SU-DHL-6 (cell line): ENCODE measurements around the gene SDR39U1.

Experiments used
- EZH2phosphoT487 ChIP-seq: fragments of 200-600 bp; sonication (generic), shearing (Covaris generic); conservative IDR thresholded peaks from 2 replicates; pipeline ENCODE4 v1.6.1; 2018; ENCODE audit warnings: mild to moderate bottlenecking, antibody characterized with exemption, low read length, moderate library complexity, mixed read lengths
- TF ChIP-seq, protein P1 (sequence below): fragments of 200-600 bp; sonication (generic); IDR thresholded peaks from one replicate; pipeline ENCODE4 v1.5.1; 2017; ENCODE audit warnings: antibody characterized with exemption, mild to moderate bottlenecking, low read length, moderate library complexity; ENCODE audit not compliant: insufficient read depth, poor library complexity, severe bottlenecking

DNA sequence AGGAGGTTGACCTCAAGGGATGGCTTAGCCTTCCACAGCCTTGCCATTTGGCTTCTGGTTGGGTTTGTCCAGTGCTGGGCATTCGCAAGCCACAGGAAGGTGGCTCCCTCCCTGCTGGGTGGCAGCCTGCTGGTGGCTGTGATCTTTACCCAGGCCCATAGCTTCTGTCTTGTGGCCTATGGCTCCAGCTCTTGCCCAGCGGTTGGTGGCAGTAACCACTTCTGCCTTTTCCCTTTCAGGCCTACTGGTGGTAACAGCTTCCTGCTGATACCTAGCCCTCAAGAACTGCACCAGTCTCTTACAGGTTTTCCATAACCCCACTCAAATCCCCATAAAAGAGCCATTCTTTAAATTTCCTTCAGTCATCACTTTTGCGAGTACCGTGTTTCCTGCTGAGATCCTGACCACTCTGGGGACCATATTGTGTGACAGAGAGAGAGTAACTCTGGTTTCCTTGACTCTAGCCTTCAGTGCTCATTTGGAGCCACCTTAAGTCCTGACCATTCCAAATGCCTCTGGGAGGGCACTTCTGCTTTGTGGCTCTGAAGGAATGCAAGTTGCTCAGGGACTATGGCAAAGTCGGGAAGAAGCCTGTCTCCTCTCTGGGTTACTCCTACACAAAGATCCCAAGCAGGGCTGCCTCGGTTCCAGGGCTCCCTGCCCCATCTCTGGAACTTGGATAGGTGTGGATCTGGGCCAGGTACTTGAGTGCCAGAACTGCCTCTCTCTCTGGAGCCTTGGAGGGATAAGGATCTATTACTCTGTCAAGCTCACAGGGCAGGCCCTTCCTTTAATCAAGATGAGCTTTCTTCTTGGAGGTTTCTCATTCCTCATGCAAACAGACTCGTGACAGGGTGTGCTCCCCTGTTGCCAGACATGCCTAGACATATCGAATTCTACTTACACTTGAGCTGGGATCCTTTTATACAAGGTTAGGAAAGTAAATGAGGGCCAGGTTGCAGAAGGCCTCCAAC is 46.7 kb downstream of the SDR39U1 start:
- TF ChIP-seq, protein P1, sequence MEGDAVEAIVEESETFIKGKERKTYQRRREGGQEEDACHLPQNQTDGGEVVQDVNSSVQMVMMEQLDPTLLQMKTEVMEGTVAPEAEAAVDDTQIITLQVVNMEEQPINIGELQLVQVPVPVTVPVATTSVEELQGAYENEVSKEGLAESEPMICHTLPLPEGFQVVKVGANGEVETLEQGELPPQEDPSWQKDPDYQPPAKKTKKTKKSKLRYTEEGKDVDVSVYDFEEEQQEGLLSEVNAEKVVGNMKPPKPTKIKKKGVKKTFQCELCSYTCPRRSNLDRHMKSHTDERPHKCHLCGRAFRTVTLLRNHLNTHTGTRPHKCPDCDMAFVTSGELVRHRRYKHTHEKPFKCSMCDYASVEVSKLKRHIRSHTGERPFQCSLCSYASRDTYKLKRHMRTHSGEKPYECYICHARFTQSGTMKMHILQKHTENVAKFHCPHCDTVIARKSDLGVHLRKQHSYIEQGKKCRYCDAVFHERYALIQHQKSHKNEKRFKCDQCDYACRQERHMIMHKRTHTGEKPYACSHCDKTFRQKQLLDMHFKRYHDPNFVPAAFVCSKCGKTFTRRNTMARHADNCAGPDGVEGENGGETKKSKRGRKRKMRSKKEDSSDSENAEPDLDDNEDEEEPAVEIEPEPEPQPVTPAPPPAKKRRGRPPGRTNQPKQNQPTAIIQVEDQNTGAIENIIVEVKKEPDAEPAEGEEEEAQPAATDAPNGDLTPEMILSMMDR, result no peak
- TF ChIP-seq EZH2phosphoT487, result no peak
